Islet of Langerhans (tissue), 1 donor: ENCODE results near the gene PABPN1.
"Not testable (repeated sequence)": the region's sequence is repeated elsewhere in the genome, so short reads cannot be mapped to it uniquely, and the experiment has no call there.

Experiments used
- FAIRE-seq: peaks from one replicate; lab custom pipeline; 2011; peaks lifted over from hg19 to GRCh38; lab: Jason Lieb, UNC

Gene PABPN1

DNA sequence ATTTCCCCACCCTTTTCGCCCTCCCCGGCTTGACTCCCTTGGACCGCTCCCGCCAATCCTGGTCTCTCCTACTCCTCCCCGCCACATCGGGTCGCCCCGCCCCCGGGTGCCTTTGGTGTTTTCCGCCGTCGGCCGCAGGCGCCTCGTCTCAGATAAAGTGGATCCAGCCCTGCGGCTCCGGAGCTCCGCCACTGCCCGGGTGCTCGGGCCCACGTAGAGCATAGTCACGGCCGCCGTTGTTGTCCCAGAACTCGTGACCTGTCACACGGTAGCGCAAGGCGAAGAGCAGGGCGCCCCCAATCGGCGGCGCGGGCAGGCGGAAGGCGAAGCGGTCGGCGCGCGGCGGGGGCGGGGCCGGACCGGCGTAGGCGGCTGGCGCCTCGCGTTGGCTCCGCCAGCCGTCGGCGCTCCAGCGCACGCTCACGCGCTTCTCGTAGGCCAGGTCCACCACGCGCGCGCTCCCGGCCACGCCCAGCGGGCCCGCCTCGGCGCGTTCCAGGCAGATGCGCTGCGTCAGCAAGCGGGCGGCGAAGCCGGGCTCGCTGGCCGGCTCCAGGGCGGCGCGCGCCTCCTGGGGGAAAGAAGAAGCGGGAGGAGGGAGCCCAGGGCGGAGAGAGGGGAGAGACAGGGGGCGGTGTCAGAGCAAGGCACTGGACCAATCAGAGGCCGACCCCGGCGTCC, 19.8 kb upstream of the PABPN1 start:
- no peak for FAIRE-seq

DNA sequence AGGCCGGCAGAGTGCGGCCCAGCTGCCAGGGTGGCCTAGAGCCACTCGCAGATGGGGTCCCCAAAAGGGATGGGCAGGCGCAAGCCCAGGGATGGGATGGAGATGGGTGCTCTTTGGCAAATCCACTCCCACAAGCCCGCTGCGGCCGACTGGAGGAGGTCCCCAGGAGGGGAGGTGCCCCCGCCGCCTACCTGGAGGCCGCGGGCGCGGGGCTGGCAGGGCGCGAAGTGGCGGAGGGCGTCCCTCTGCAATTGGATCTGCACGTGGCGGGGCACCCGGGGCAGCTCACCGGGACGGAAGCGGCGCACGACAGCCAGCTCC, 19.3 kb upstream of the PABPN1 start:
- FAIRE-seq = no peak

DNA sequence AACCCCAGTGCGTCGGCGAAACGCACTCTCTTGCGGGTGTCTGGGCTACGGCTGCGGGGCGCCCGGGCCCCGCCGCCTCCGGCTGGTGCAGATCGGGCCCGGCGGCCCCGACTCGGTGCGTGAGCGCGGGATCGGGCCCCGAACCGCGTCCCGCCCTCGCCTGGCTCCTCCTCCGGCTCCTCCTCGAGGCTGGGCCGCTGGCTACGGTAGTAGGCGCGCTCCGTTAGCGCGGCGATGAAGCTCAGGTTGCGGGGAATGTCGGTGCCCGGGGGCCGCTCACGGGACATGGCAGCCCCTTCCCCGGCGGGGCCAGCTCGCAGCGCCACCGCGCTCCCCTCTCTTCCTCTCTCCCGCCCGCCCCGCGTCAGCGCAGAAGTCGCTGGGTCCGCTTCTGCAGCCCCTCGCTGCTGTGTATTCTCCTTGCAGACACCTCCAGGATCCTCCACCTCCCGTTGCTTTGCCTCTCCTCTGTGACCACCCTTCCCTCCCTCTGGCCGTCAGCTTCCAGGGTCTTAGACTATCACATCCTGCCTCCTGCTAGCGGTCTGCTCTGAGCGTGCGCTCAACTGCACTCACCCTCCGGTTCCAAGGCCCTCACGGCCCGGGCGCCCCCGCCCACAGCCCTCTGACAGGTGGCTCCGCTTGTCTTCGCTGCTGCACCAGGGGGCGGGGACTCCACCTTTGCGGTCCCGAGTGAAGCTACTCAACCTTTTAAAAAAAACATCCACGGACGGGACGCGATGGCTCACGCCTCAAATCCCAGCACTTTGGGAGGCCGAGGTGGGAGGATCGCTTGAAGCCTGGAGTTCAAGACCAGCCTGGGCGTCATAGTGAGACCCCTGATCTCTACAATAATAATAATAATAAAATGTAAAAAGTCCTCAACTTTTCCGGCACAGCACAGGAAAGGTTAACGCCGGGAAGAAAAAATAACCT, 18.7 kb upstream of the PABPN1 start, which contains the start of gene PPP1R3E:
PPP1R3E (minus strand) TSS at position 570 of the 936 bp plus-strand sequence; CDS start at position 287, 283 bp downstream.
- no peak for FAIRE-seq

DNA sequence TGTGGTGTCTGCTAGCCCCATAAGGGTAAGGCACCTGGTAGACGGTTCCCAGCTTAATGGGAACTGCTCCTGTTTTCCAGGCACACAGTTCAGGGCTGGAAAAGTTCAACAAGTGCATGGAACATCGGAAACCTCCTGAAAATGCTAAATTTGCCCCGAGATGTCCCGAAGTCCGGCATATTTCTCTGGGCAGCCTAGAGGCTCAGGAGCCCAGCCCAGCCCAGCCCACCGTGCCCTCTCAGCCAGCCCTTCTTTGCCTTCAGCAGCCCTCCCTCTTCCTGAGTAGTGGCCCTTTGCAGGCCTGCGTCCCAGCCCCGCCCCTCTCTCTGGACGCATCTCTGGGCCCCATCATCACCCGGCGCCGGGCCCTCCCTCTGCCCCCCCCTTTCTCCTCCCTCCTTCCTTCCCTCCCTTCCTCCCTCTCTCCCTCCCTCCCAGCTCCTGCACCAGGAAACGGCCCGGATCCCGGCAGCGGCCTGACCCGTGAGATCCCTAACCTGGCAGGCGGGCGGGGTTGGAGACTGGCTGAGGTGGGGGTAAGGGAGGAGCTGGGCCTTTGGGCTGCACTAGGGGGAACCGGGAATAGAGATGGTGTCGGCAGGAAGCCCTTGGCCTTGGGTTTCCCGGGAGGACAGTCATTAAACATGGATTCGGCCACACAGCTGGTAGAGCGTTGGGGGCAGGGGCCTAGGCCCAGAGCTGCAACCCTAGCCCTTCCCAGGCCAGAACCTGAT, 14.7 kb upstream of the PABPN1 start, which contains the start of gene BCL2L2:
BCL2L2 (plus strand) TSS at position 422 of the 734 bp plus-strand sequence. CDS start 935 bp downstream, outside the sequence.
- no peak for FAIRE-seq

DNA sequence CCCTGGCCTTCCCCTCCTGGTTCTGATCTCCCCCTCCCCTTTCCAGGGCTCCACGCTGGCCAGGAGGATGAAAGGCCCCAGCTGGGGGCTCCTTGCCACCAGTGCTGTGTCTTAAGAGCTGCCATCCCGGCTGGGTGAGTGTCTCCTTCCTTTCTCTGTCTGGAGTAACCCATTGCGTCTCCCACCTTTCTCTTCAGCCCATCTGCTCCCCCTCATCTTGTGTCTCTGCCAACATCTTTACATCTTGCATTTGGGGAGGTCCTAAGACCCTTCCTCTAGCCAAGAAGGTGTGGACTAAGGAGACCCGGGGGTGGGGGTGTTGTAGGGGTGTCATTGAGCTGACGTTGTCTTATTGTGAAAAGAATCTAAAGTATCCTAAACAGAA, 14.1 kb upstream of the PABPN1 start:
- no peak for FAIRE-seq

DNA sequence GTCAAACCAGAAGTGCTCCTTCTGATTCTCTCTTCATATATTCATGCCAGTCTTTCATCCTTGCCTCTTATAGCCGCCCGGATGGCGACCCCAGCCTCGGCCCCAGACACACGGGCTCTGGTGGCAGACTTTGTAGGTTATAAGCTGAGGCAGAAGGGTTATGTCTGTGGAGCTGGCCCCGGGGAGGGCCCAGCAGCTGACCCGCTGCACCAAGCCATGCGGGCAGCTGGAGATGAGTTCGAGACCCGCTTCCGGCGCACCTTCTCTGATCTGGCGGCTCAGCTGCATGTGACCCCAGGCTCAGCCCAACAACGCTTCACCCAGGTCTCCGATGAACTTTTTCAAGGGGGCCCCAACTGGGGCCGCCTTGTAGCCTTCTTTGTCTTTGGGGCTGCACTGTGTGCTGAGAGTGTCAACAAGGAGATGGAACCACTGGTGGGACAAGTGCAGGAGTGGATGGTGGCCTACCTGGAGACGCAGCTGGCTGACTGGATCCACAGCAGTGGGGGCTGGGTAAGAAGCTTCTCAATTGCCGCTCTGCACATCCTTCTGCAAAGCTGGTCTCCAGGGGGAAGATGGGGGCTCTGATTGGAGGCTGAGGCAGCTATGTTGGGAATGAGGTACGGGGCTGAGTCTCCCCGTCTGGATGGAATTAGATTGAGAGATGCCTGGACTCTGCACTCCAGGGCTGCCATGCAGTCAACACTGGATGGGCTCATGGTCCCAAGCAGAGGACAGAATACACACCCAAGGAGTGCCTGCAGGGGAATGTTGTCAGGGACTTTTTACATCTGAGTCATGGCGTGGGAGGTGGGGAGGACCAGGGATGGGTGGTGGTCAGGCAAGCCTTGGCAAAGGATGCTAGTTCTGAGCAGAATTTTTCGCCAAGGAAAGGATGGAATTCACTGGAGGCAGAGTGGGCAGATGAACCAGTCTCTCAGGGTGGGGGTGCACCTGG, 13.3 kb upstream of the PABPN1 start:
- FAIRE-seq = no peak

DNA sequence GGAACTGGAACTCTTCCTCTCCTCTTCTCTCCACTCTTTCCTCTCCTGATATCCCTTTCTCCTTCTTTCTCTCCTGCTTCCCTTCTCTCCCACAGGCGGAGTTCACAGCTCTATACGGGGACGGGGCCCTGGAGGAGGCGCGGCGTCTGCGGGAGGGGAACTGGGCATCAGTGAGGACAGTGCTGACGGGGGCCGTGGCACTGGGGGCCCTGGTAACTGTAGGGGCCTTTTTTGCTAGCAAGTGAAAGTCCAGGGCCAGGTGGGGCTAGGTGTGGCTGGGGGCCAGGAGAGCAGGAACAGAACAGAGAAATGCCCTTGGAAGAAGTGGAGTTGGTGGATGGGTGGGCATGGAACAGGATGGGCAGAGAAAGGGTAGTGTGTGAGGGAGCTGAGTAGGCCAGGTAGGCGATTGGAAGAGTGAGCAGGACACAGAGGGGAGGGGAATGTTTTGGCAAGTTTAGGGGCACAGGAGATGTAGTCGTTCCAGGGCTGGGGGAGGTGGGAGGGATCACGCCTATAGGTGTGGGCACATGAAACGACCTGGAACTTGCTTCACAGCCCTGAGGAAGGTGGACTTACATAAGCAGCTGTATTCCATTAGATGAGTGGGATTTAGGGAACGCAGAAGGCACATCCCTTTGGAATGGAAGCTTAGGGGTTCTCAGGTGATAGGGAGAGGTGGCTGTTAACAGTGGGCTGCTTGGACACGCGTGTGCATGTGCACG, 12.4 kb upstream of the PABPN1 start:
- FAIRE-seq = no peak

DNA sequence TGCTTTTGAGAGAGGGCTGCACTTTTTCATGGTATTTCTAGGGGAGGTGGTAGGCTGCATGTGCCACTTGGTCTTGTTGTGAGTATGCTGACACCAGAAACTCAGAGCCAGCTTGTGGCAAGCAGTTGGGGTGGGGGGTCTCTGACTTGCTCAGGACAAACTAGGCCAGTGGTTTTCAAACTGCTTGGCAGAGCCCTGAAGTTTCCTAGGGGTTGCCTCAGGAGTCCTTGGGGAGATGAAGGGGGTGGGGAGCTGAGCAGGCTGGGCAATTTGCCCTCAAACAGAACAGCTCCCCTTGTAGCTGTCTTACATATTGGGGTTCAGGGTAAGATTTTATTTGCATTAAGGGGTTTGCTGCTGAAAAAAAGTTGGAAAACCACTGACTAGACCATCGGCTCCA, 10.7 kb upstream of the PABPN1 start:
- no peak for FAIRE-seq

DNA sequence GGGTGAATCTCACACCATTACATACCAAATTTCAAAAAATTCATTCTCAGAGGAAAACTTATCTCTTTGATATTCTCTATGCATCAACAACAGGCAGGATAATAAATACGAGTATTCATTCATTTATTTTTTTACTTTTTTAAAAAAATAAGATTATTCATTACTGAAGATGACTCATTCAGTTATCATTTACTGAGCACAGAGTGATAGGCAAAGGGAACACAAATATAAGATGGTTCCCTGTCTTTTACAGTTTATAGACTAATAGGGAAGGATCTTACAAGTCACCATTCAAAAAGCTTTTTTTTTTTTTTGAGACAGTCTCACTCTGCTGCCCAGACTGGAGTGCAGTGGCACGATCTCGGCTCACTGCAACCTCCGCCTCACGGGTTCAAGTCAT, 5.0 kb upstream of the PABPN1 start:
- no peak for FAIRE-seq

DNA sequence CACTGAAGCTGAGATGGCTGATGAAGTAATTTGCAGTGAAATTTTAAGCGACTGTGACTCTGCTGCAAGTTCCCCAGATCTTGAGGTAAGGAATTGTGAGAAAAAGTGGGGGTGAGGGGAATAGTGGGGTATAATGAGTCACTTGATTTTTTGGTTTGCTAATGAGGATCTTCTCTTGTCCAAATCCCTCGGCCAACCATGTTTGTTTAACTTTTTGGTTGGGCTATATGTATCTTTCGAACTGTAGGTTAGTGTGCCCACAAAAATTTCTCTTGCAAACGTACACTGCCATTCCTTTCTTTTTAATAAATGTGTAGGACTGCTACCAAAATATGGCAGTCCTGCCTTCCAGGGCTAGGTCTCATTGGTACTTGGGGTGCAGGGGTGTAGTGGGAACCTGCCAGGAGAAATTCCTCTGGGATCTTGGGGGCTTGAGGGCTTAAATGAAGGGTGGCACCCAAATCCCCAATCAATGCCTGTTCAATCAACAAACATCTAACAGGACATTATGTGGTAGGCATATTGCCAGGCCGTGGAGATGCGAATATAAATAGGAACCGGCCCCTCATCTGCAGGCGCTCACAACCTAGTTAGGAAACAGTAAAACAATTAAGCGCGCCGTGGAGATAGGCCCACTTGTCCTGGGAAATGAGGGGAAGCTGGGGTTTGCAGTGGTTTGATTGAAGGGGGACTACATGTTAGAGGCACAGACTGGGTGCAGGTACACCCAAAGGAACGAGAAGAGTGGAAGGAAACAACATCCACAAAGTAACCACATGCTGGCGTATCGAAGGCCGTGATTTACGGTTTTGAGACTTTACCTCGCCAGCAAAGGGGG, 1.3 kb upstream of the PABPN1 start:
- FAIRE-seq = no peak

DNA sequence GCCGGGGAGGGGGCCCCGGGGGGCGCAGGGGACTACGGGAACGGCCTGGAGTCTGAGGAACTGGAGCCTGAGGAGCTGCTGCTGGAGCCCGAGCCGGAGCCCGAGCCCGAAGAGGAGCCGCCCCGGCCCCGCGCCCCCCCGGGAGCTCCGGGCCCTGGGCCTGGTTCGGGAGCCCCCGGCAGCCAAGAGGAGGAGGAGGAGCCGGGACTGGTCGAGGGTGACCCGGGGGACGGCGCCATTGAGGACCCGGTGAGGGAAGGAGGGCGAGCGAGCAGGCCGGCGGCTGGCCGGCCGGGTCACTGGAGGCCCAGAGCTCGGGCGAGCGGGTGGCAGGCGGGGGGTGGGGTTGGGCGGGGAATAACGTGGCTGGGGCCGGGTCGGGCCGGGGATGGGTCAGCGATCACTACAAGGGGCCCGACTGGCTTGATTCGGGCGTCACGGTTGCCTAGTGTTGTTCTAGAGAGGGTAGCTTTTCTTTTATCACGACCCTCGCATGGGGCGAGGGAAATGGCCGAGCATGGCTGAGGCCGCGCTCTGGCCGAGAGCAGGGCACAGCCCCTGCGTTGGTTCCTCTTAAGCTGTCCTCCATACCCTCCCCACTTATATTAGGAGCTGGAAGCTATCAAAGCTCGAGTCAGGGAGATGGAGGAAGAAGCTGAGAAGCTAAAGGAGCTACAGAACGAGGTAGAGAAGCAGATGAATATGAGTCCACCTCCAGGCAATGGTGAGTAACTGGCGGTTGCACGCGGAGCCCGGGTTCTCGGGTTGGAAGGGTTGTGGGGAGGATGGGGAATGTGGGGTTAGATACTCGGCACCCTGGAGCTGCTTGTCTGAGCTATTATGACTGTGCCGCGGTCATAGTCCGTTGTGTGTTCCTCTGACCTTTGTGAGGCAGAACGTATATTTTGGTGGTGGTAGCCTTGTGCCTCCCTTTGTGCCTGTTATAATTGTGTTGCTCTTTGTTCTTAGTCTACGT, 603 bp downstream of the PABPN1 start:
- no peak for FAIRE-seq

DNA sequence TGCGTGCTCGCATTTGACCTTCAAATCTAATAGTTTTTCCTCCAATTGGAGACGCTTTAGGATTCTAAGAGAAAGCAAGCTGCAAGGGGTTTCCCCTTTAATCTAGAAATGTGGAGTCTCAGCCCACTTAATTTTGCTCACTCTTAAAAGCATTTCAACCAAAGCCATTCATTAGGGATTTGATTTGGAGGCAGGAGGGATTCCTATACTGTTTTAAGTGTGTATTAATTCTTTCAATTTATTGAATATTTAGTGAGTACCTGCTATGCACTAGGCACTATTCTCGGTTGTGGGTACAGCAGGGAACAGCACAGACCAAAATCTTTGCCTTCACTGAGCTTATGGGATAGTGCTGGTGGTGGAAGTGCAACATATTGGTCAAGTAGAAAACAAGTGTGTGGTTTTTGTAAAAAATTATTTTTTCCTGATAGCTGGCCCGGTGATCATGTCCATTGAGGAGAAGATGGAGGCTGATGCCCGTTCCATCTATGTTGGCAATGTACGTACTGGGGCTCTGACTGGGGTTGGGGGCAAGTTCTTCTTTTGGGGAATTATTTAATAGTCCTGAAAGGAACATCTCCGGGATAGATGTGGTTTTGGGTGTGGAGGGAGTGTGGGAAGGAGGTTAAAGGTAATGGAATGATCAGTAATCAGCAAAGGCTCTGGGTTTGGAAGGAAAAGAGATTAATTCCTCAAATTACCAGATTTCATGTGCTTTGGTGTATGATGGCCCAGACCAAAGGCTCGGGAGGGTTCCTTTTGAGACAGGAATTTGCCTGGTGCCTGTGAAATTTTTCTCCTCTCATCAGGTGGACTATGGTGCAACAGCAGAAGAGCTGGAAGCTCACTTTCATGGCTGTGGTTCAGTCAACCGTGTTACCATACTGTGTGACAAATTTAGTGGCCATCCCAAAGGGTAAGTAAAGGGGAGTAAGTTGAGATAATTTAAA, 1.6 kb downstream of the PABPN1 start:
- FAIRE-seq = no peak

DNA sequence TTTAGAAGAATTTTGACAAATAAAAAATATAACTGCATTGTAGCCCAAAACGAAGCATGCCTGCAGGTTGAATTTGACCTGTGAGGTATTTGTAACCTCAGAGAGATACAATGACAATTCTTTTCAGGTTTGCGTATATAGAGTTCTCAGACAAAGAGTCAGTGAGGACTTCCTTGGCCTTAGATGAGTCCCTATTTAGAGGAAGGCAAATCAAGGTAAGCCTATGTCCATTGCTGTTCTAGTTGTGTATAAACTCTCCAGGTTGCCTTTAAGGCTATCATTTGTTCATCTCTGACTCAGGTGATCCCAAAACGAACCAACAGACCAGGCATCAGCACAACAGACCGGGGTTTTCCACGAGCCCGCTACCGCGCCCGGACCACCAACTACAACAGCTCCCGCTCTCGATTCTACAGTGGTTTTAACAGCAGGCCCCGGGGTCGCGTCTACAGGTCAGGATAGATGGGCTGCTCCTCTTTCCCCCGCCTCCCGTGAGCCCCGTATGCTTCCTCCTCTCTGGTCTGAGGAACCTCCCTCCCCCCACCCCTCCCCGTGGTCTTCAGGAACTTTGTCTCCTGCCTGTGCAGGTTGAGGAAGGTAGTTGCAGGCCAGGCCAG, 2.7 kb downstream of the PABPN1 start:
- FAIRE-seq = no peak

DNA sequence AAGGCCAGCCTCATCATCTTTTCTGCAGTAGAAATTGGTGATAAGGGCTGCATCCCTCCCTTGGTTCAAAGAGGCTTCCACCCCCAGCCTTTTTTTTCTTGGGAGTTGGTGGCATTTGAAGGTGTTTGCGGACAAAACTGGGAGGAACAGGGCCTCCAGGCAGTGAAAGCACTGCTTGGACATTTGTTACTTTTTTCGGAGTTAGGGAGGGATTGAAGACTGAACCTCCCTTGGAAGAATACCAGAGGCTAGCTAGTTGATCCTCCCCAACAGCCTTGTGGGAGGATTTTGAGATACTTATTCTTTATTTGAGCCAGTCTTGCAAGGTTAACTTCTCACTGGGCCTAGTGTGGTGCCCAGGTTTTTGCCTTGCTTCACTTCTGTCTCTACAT, 3.2 kb downstream of the PABPN1 start:
- no peak for FAIRE-seq

DNA sequence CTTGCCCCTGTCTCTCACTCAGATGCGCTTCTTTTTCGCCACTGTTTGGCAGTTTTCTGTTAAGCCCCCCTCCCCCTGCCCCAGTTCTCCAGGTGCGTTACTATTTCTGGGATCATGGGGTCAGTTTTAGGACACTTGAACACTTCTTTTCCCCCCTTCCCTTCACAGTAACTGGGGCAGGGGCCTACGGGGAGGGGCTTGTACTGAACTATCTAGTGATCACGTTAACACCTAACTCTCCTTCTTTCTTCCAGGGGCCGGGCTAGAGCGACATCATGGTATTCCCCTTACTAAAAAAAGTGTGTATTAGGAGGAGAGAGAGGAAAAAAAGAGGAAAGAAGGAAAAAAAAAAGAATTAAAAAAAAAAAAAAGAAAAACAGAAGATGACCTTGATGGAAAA, 3.7 kb downstream of the PABPN1 start:
- FAIRE-seq = no peak

DNA sequence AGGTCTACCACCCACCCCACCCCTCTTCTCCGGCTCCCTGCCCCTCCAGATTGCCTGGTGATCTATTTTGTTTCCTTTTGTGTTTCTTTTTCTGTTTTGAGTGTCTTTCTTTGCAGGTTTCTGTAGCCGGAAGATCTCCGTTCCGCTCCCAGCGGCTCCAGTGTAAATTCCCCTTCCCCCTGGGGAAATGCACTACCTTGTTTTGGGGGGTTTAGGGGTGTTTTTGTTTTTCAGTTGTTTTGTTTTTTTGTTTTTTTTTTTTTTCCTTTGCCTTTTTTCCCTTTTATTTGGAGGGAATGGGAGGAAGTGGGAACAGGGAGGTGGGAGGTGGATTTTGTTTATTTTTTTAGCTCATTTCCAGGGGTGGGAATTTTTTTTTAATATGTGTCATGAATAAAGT, 4.5 kb downstream of the PABPN1 start:
- not testable (repeated sequence) for FAIRE-seq
